CD4-positive, alpha-beta memory T cell (primary cell): ENCODE results near the gene CHRM3. TPM values are rescaled to one million over a fixed set of nuclear protein-coding genes. Genes with fewer than 3 reads are reported as not detected.

Source experiments
- CTCF ChIA-PET: fragments of 350-600 bp; sonication (Branson Sonifier 250); formaldehyde crosslinking; loops from one replicate; lab custom pipeline; 2021; ENCODE audit warnings: inconsistent platforms; ENCODE audit not compliant: partially characterized antibody; lab: Charles Lee
- POLR2A ChIA-PET: fragments of 350-600 bp; sonication (Branson Sonifier 250); formaldehyde crosslinking; loops from one replicate; lab custom pipeline; 2021; ENCODE audit not compliant: partially characterized antibody; lab: Charles Lee
- DNase-seq, 5 donors: peaks; one replicate each; pipeline versions ENCODE4 v3.0.0 to v3.0.0-alpha.2; 2020 to 2022; ENCODE audit warnings: mixed read lengths in 1 of 5
- H3K27ac ChIP-seq: one replicate; pipeline ENCODE4 v1.7.0; 2013; ENCODE audit warnings: low read depth, low read length
- H3K27me3 ChIP-seq: 2 replicates; pipeline ENCODE4 v1.7.0; 2013; ENCODE audit warnings: mild to moderate bottlenecking, low read length, moderate library complexity; ENCODE audit not compliant: insufficient read depth
- H3K36me3 ChIP-seq: 2 replicates; pipeline ENCODE4 v1.7.0; 2013; ENCODE audit warnings: mild to moderate bottlenecking, low read length, moderate library complexity; ENCODE audit not compliant: insufficient read depth
- H3K4me1 ChIP-seq: 2 replicates; pipeline ENCODE4 v1.7.0; 2013; ENCODE audit warnings: mild to moderate bottlenecking, low read length, moderate library complexity; ENCODE audit not compliant: insufficient read depth
- H3K4me3 ChIP-seq, 2 donors: one replicate each; pipeline ENCODE4 v1.7.0; 2013; ENCODE audit warnings: low read length in 2 of 2, mild to moderate bottlenecking in 1 of 2
- H3K9me3 ChIP-seq, 2 donors: one replicate each; pipeline ENCODE4 v1.7.0; 2013; ENCODE audit warnings: low read length in 2 of 2, control low read depth in 1 of 2; ENCODE audit not compliant: control insufficient read depth in 1 of 2
- H3K27ac Mint-ChIP-seq, 7 donors: one replicate each; pipeline ENCODE4 v1.8.0; 2020 to 2021; ENCODE audit warnings: mixed read lengths in 7 of 7, mild to moderate bottlenecking in 6 of 7, inconsistent platforms in 3 of 7, moderate library complexity in 3 of 7
- H3K27me3 Mint-ChIP-seq, 2 donors: one replicate each; pipeline ENCODE4 v1.8.0; 2020 to 2021; ENCODE audit warnings: mixed read lengths in 2 of 2
- H3K36me3 Mint-ChIP-seq, 2 donors: one replicate each; pipeline ENCODE4 v1.8.0; 2020 to 2021; ENCODE audit warnings: mixed read lengths in 2 of 2, inconsistent platforms in 1 of 2, mild to moderate bottlenecking in 1 of 2
- H3K4me1 Mint-ChIP-seq, 4 donors: one replicate each; pipeline ENCODE4 v1.8.0; 2020 to 2021; ENCODE audit warnings: mixed read lengths in 4 of 4, mild to moderate bottlenecking in 1 of 4
- H3K4me3 Mint-ChIP-seq, 8 donors: one replicate each; pipeline ENCODE4 v1.8.0; 2020 to 2021; ENCODE audit warnings: mixed read lengths in 8 of 8, mild to moderate bottlenecking in 7 of 8, moderate library complexity in 6 of 8, inconsistent platforms in 3 of 8
- H3K9me3 Mint-ChIP-seq, 8 donors: one replicate each; pipeline ENCODE4 v1.8.0; 2020 to 2021; ENCODE audit warnings: mixed read lengths in 8 of 8, mild to moderate bottlenecking in 5 of 8, inconsistent platforms in 3 of 8, moderate library complexity in 1 of 8
- intact Hi-C: fragments of 100-400 bp; cut with micrococcal nuclease; formaldehyde crosslinking; loops from one replicate; pipeline ENCODE4 v1.15.1; 2023
- polyA plus RNA-seq, 2 donors: library from polyadenylated mRNA; unstranded; fragments of 300-500 nt; fragmentation: Illumina TruSeq; gene quantifications; one replicate each; pipeline ENCODE4 v1.2.3, GENCODE V29; 2021
- total RNA-seq, 2 experiments: library from RNA; stranded (reverse); gene quantifications; one replicate each; pipeline ENCODE4 v1.2.3, GENCODE V29; 2021

The CHRM3 gene
- total and polyA plus RNA-seq, 4 experiments from 2014 or later: 0.09 to 0.63 (median 0.17) TPM; not detected in 1

DNA sequence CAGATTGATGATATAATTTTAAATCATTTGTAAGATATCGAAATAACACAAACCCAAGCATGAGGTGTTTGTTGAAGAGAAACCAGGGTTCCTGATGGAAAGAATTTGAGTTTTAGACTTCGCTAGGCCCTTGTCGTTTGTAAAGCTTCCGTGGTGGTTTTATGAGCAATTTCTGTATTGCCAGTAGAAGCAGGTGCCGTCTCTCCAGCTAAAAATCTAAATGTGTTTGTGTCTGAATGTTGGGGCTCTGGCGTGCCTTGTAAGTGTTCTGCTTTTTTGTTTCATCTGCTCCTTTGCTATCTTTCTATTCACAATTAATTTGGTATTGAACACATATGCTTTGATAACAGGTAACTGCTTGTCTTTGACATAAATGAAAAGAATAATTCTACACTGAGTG, 27.5 kb downstream of the CHRM3 start:
- Mint-ChIP-seq H3K4me3 (no peak overlapping the region), H3K36me3 (no peaks in the 10 kb centered on the region), H3K27ac (peak overlapping the region in 1 of 7 donors; percentile 3), H3K4me1 (no peaks in the 10 kb centered on the region), H3K27me3 (no peaks in the 10 kb centered on the region), H3K9me3 (peaks cover 0 to 6% (median 0%) of the 10 kb centered on the region in 8 donors)
- no peaks in the 10 kb centered on the region for H3K27me3 ChIP-seq
- DNase-seq: no peak
- ChIA-PET POLR2A (no interaction called here), CTCF (interaction anchor here (1.6 kb wide), 1 partner anchor 484 kb away, joined by 9 read pairs; no protein-coding TSS in a partner anchor)
- H3K4me1 ChIP-seq: no peaks in the 10 kb centered on the region
- H3K4me3 ChIP-seq: no peak overlapping the region
- intact Hi-C loops: no loop called here
- no peaks in the 10 kb centered on the region for H3K9me3 ChIP-seq
- H3K27ac ChIP-seq: no peak overlapping the region
- no peaks in the 10 kb centered on the region for H3K36me3 ChIP-seq

DNA sequence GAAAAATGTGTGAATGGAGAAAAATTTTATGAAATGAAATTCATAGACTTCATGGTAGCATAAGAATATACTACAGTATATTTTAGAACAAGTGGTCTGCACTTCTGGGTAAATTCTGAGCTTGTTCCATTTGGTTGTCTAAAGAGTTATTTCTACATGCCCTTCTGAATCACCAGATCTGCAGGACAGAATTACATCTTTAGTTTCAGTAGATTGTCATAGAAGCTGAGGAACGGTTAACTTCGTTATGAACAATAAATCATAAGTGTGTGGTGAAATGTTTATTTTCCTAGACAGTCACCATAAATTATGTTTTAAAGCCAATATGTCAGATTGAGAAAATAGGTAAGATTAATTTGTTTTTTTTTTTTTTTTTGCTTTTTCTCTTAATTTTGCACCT, 30.9 kb downstream of the CHRM3 start:
- Mint-ChIP-seq H3K4me1 (no peaks in the 10 kb centered on the region), H3K9me3 (peaks cover 0 to 2% (median 0%) of the 10 kb centered on the region in 8 donors), H3K4me3 (no peak overlapping the region), H3K36me3 (no peaks in the 10 kb centered on the region), H3K27ac (no peak overlapping the region), H3K27me3 (peaks cover 0 to 2% of the 10 kb centered on the region in 2 donors)
- H3K9me3 ChIP-seq: no peaks in the 10 kb centered on the region
- ChIA-PET POLR2A (no interaction called here), CTCF (interaction anchor here (1.4 kb wide), 1 partner anchor 11 kb away, joined by 3 read pairs; no protein-coding TSS in a partner anchor)
- H3K36me3 ChIP-seq: no peaks in the 10 kb centered on the region
- no peak overlapping the region for H3K4me3 ChIP-seq
- intact Hi-C loops: no loop called here
- no peak overlapping the region for H3K27ac ChIP-seq
- H3K27me3 ChIP-seq: no peaks in the 10 kb centered on the region
- H3K4me1 ChIP-seq: no peaks in the 10 kb centered on the region
- DNase-seq: no peak

DNA sequence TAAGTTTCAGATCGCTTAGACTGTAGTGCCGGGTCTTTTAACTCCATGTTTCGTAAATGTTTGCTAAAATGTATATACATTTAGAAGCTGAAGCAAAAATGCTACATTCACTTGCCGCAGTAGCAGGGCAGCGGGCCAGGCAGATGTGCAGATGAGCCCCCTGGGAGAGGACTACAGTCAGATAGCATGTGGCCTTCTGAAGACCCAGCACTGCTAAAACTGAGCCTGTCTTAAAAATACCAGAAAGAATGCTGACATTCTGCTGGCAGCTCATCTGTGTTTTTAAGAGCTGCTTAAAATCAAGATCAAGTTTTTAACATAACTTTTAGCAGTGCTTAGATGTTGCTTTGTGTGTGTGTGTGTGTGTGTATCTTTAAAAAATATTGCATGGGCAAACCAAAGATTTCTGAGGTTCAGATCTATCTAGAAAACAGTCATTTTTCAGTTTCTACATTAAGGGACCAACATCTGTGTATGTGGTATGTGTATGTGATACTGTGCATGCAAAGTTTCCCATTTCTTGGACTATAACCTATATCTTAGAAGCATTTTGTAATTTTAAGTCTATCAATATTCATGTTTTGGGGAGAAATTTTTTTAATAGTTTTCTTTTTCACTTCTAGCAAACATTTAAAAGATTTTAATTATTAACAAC, 31.7 kb downstream of the CHRM3 start:
- no peak overlapping the region for H3K4me3 ChIP-seq
- POLR2A ChIA-PET: no interaction called here
- no peaks in the 10 kb centered on the region for H3K36me3 ChIP-seq
- H3K9me3 Mint-ChIP-seq: no peaks in the 10 kb centered on the region
- intact Hi-C loops: no loop called here
- DNase-seq: no peak
- H3K4me1 Mint-ChIP-seq: no peaks in the 10 kb centered on the region
- no peaks in the 10 kb centered on the region for H3K4me1 ChIP-seq
- no peaks in the 10 kb centered on the region for H3K36me3 Mint-ChIP-seq
- H3K27me3 ChIP-seq: no peaks in the 10 kb centered on the region
- H3K27ac ChIP-seq: no peak overlapping the region
- H3K4me3 Mint-ChIP-seq: no peak overlapping the region
- no peak overlapping the region for H3K27ac Mint-ChIP-seq
- peaks cover under 1 to 2% of the 10 kb centered on the region in 2 donors for H3K27me3 Mint-ChIP-seq
- no peaks in the 10 kb centered on the region for H3K9me3 ChIP-seq
- CTCF ChIA-PET: interaction anchor here (1.4 kb wide), 1 partner anchor 12 kb away, joined by 3 read pairs; no protein-coding TSS in a partner anchor

DNA sequence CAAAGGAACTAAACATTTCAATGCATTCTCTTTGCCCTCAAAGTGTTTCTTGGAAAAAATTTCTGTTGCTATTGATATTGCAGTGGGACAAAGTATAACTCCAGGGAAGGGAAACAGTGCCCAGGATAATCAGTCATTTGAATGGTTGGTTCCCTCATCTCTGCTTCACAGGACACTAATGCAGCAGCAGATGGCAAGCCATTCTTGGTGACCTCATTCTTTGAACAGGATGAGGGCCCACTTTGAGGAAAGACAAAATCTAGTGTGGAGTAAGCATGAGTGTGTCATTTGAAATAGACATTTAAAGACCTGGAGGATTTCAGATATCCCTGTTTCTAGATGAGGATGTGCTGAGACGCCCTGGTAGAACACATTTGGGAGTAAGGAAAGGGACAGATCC, 32.3 kb downstream of the CHRM3 start:
- Histone ChIP-seq H3K4me3 (no peak overlapping the region), H3K4me1 (no peaks in the 10 kb centered on the region), H3K36me3 (no peaks in the 10 kb centered on the region), H3K27ac (no peak overlapping the region), H3K9me3 (no peaks in the 10 kb centered on the region), H3K27me3 (no peaks in the 10 kb centered on the region)
- no peak for DNase-seq
- Mint-ChIP-seq H3K27ac (no peak overlapping the region), H3K4me1 (no peaks in the 10 kb centered on the region), H3K36me3 (no peaks in the 10 kb centered on the region), H3K4me3 (no peak overlapping the region), H3K27me3 (peaks cover 2% of the 10 kb centered on the region in 2 donors), H3K9me3 (no peaks in the 10 kb centered on the region)
- intact Hi-C loops: no loop called here
- ChIA-PET POLR2A (no interaction called here), CTCF (no interaction called here)

DNA sequence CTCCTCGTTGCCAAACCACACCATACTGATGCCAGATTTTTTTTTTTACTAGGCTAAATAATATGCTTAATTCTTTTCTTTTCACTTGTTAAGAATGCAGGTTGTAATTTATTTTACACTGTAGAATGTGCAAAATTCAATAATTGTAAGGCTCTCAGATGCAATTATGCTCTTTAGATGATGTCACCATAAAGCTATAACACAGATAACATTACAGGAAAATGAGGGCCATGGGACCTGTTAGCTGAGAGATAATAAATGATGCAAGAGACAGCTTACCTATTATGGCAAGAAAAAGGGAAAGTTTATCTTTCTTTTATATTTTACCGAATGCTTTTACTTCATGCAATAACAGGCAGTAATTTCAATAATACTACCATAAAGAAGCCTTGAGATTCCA, 35.4 kb downstream of the CHRM3 start:
- peaks cover 5 to 6% of the 10 kb centered on the region in 2 donors for H3K27me3 Mint-ChIP-seq
- no peaks in the 10 kb centered on the region for H3K4me1 ChIP-seq
- no peaks in the 10 kb centered on the region for H3K27me3 ChIP-seq
- ChIA-PET POLR2A (no interaction called here), CTCF (interaction anchor here (0.6 kb wide), 1 partner anchor 197 kb away, joined by 3 read pairs; no protein-coding TSS in a partner anchor)
- no peaks in the 10 kb centered on the region for H3K36me3 ChIP-seq
- peaks cover 0 to under 1% (median 0%) of the 10 kb centered on the region in 8 donors for H3K9me3 Mint-ChIP-seq
- DNase-seq: no peak
- H3K4me3 ChIP-seq: no peak overlapping the region
- H3K27ac Mint-ChIP-seq: no peak overlapping the region
- H3K27ac ChIP-seq: no peak overlapping the region
- intact Hi-C loops: no loop called here
- H3K4me1 Mint-ChIP-seq: no peaks in the 10 kb centered on the region
- no peaks in the 10 kb centered on the region for H3K9me3 ChIP-seq
- no peak overlapping the region for H3K4me3 Mint-ChIP-seq
- H3K36me3 Mint-ChIP-seq: no peaks in the 10 kb centered on the region

DNA sequence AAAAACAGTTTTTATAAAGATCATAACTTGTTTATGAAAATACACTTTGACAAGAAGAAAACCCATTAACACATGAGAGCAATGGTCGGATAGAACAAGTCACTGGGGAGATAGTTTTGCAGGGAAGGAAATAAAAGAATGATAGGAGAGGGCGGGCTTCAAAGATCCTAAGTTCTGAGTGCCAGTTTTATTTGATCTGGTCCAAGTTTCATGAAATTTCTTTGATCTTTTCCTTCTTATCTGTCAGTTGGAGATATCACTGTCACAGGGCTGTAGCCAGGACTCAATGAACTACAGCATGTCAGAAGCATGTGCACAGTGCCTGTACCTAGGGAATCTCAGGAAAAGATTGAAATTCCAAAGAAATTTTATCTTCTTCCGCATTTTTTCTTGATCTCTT, 36.5 kb downstream of the CHRM3 start:
- intact Hi-C loops: no loop called here
- Mint-ChIP-seq H3K36me3 (no peaks in the 10 kb centered on the region), H3K27ac (no peak overlapping the region), H3K9me3 (peaks cover 0 to 4% (median 0%) of the 10 kb centered on the region in 8 donors), H3K4me3 (no peak overlapping the region), H3K27me3 (peaks cover 5 to 6% of the 10 kb centered on the region in 2 donors), H3K4me1 (no peaks in the 10 kb centered on the region)
- Histone ChIP-seq H3K27me3 (no peaks in the 10 kb centered on the region), H3K4me3 (no peak overlapping the region), H3K9me3 (no peaks in the 10 kb centered on the region), H3K36me3 (no peaks in the 10 kb centered on the region), H3K27ac (no peak overlapping the region), H3K4me1 (no peaks in the 10 kb centered on the region)
- CTCF ChIA-PET: no interaction called here
- DNase-seq: no peak
- POLR2A ChIA-PET: no interaction called here

DNA sequence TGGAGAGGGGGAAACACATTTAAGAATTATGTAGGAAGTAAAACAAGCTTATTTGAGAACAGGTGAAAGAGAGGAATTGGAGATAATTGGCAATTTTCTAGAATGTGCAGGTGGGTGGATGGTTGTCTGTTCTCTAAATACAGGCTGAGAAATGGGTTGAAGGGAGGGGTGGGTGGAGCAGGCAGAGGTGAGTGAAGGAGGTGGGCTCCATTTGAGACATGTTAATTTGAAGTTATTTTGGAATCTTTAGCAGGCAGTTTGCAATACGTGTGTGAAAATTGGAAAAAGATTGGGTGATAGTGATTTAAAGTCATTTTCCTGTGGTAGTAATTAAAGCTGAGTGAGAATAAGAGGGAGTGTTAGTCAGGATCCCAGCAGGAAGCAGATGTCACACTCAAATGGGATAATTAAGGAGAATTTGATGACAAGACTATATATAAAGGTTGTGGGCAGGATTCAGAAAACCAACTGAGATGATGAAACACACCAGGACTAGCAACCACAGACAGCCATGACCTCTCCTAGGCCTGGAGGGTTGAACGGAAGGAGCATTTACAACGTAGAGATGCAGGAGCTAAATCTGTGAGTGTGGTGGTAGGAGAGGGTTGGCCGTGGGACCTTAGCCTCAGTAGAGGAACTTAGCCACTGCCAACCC, 40.6 kb downstream of the CHRM3 start:
- Histone ChIP-seq H3K9me3 (no peaks in the 10 kb centered on the region), H3K27me3 (no peaks in the 10 kb centered on the region), H3K27ac (no peak overlapping the region), H3K4me3 (no peak overlapping the region), H3K36me3 (no peaks in the 10 kb centered on the region), H3K4me1 (no peaks in the 10 kb centered on the region)
- Mint-ChIP-seq H3K9me3 (peaks cover 0 to 4% (median 0%) of the 10 kb centered on the region in 8 donors), H3K4me1 (no peaks in the 10 kb centered on the region), H3K27ac (no peak overlapping the region), H3K4me3 (no peak overlapping the region), H3K27me3 (peaks cover 3 to 7% of the 10 kb centered on the region in 2 donors), H3K36me3 (no peaks in the 10 kb centered on the region)
- ChIA-PET CTCF (no interaction called here), POLR2A (no interaction called here)
- intact Hi-C loops: no loop called here
- no peak for DNase-seq
